Measurements from ENCODE around the gene UBR2. TPM values are rescaled to one million over a fixed set of nuclear protein-coding genes. Genes with fewer than 3 reads are reported as not detected.
"Not testable (repeated sequence)": the region's sequence is repeated elsewhere in the genome, so short reads cannot be mapped to it uniquely, and the experiment has no call there.

The UBR2 gene
- total RNA-seq, 2 experiments from 2014 or later, result 27.4 to 27.7 TPM

DNA sequence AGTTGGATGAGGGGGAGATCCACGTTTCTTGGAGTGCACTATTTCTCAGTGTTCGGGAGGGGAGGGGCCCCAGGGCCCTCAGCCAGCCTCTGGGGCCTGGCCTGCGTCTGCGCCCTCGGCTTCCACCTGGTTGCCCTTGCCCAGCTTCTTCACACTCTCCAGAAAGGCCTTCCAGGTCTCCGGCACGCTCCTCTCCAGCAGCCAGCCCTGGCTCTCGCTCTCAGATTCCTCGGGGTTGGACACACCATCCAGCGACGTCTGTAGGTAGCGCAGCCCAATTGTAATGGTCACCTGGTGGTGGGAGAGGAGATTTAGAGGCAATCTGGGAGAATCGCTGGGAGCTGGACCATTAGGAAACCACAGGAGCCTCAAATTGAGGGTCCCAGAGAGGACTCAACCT, 134.4 kb downstream of the UBR2 start:
- POLR2A ChIA-PET, result no interaction called here
- peaks cover 9% of the 10 kb centered on the region for H3K4me1 ChIP-seq (ENCODE audit: insufficient read depth, low read length)
- TF ChIP-seq, protein P1, sequence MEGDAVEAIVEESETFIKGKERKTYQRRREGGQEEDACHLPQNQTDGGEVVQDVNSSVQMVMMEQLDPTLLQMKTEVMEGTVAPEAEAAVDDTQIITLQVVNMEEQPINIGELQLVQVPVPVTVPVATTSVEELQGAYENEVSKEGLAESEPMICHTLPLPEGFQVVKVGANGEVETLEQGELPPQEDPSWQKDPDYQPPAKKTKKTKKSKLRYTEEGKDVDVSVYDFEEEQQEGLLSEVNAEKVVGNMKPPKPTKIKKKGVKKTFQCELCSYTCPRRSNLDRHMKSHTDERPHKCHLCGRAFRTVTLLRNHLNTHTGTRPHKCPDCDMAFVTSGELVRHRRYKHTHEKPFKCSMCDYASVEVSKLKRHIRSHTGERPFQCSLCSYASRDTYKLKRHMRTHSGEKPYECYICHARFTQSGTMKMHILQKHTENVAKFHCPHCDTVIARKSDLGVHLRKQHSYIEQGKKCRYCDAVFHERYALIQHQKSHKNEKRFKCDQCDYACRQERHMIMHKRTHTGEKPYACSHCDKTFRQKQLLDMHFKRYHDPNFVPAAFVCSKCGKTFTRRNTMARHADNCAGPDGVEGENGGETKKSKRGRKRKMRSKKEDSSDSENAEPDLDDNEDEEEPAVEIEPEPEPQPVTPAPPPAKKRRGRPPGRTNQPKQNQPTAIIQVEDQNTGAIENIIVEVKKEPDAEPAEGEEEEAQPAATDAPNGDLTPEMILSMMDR (IDR thresholded peaks at IDR 0.05), result no peak
- H3K4me3 Mint-ChIP-seq, result no peak overlapping the region
- H3K4me3 ChIP-seq (ENCODE audit: low read length), result no peak overlapping the region
- no peak overlapping the region for H3K27ac Mint-ChIP-seq
- CTCF ChIA-PET, result no interaction called here
- peaks cover 20% of the 10 kb centered on the region for H3K4me1 Mint-ChIP-seq (ENCODE audit: low read depth)
- intact Hi-C loops (cut with DNase I, micrococcal nuclease), result no loop called here
- H3K9me3 Mint-ChIP-seq, result no peaks in the 10 kb centered on the region
- no peaks in the 10 kb centered on the region for H3K9me3 ChIP-seq (ENCODE audit: control insufficient read depth in 1 of 2, insufficient read depth in 1 of 2, low read length in 2 of 2)
- ATAC-seq (ENCODE audit: poor library complexity) (no peak), DNase-seq (no peak)
- H3K27ac ChIP-seq (ENCODE audit: low read depth in 1 of 2, low read length in 2 of 2), result no peak overlapping the region
- H3K27me3 ChIP-seq (ENCODE audit: control insufficient read depth in 1 of 2, insufficient read depth in 2 of 2, low read length in 2 of 2), result no peaks in the 10 kb centered on the region
- H3K36me3 ChIP-seq (ENCODE audit: insufficient read depth, low read length), result peaks cover 2% of the 10 kb centered on the region
- peaks cover 10% of the 10 kb centered on the region for H3K36me3 Mint-ChIP-seq (ENCODE audit: low read depth)
- H3K27me3 Mint-ChIP-seq, result no peaks in the 10 kb centered on the region

DNA sequence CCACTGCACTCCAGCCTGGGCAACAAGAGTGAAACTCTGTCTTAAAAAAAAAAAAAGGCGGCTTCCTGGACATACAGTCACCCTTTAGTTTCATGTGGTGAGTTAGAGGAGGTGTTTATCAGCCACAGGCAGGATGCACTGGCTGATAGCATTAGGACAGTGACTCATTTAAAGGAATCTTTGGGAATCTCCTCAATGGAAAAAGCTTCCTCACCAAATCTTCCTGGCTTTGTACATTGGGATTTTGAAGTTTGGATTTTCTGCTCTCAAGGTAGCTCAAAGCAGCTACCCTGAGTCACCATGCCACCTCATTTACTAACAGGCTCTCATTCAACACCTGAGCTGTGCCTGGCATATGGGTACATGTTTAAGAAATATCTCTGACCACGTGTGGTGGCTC, 138.4 kb downstream of the UBR2 start:
- no peaks in the 10 kb centered on the region for H3K9me3 Mint-ChIP-seq
- Histone ChIP-seq H3K36me3 (ENCODE audit: insufficient read depth, low read length) (no peaks in the 10 kb centered on the region), H3K9me3 (ENCODE audit: control insufficient read depth in 1 of 2, insufficient read depth in 1 of 2, low read length in 2 of 2) (no peaks in the 10 kb centered on the region), H3K27me3 (ENCODE audit: control insufficient read depth in 1 of 2, insufficient read depth in 2 of 2, low read length in 2 of 2) (no peaks in the 10 kb centered on the region), H3K4me3 (ENCODE audit: low read length) (no peak overlapping the region), H3K27ac (ENCODE audit: low read depth in 1 of 2, low read length in 2 of 2) (no peak overlapping the region), H3K4me1 (ENCODE audit: insufficient read depth, low read length) (no peaks in the 10 kb centered on the region)
- no peaks in the 10 kb centered on the region for H3K36me3 Mint-ChIP-seq (ENCODE audit: low read depth)
- H3K27me3 Mint-ChIP-seq, result no peaks in the 10 kb centered on the region
- POLR2A ChIA-PET, result interaction anchor here (1.4 kb wide), 1 partner anchor 10 kb away, joined by 3 read pairs; no protein-coding TSS in a partner anchor
- DNase-seq, result no peak
- ATAC-seq (ENCODE audit: poor library complexity), result no peak
- CTCF ChIA-PET, result interaction anchor here (0.6 kb wide), 1 partner anchor 9 kb away, joined by 3 read pairs; no protein-coding TSS in a partner anchor
- H3K4me1 Mint-ChIP-seq (ENCODE audit: low read depth), result no peaks in the 10 kb centered on the region
- H3K4me3 Mint-ChIP-seq, result no peak overlapping the region
- no peak overlapping the region for H3K27ac Mint-ChIP-seq
- TF ChIP-seq, protein P1 (IDR thresholded peaks at IDR 0.05), result no peak
- intact Hi-C loops (cut with DNase I, micrococcal nuclease), result no loop called here

DNA sequence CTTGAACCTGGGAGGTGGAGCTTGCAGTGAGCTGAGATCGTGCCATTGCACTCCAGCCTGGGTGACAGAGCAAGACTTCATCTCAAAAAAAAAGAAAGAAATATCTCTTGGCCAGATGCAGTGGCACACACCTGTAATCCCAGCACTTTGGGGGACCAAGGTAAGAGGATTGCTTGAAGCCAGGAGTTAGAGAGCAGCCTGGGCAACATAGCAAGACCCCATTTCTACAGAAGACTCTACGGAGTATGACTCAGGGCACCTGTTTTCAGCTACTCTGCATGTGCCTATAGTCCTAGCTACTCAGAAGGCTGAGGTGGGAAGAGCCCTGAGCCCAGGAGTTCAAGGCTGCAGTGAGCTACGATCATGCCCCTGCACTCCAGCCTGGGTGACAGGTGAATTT, 139.0 kb downstream of the UBR2 start:
- H3K4me3 Mint-ChIP-seq; intact Hi-C loops (cut with DNase I, micrococcal nuclease); ATAC-seq (ENCODE audit: poor library complexity); H3K9me3 ChIP-seq (ENCODE audit: control insufficient read depth in 1 of 2, insufficient read depth in 1 of 2, low read length in 2 of 2); H3K27me3 ChIP-seq (ENCODE audit: control insufficient read depth in 1 of 2, insufficient read depth in 2 of 2, low read length in 2 of 2); H3K4me3 ChIP-seq (ENCODE audit: low read length); DNase-seq; H3K27me3 Mint-ChIP-seq; H3K4me1 Mint-ChIP-seq (ENCODE audit: low read depth); CTCF ChIA-PET; H3K36me3 Mint-ChIP-seq (ENCODE audit: low read depth); H3K27ac ChIP-seq (ENCODE audit: low read depth in 1 of 2, low read length in 2 of 2); H3K36me3 ChIP-seq (ENCODE audit: insufficient read depth, low read length); H3K9me3 Mint-ChIP-seq; H3K4me1 ChIP-seq (ENCODE audit: insufficient read depth, low read length); H3K27ac Mint-ChIP-seq: not testable (repeated sequence)
- POLR2A ChIA-PET, result interaction anchor here (1.4 kb wide), 1 partner anchor 10 kb away, joined by 3 read pairs; no protein-coding TSS in a partner anchor

DNA sequence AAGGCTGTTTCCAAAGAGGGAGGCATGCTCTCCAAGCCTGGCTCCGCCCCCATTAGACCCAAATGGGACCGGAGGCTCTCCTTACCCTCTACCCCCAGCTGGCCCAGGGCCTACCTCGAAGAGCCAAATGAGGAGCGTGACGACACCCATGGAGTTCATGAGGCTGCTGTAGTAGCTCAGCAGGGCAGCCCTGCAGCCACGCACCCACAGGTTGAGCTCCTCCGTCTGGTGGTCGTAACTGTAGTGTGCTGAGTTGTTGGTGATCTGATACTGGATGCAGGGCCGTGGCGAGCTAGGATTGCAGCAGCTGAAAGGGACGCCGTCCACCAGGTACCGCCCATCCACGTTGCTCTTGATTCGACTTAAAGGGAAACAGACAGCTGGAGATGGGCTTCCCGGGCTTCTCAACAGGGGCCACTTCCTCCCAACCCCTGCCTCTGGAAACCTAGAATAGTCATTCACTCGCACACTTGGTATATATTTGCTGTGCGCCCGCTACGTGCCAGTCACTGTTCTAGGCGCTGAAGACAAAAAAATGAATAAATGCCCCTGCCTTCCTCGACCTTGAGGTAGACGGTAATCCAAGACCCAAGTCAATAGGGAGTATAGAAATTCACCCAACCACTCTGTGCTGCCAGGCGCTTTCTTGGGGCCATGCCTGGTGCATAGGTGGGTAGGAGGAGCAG, 140.6 kb downstream of the UBR2 start:
- Mint-ChIP-seq H3K36me3 (ENCODE audit: low read depth) (no peaks in the 10 kb centered on the region), H3K4me3 (no peak overlapping the region), H3K27ac (no peak overlapping the region), H3K4me1 (ENCODE audit: low read depth) (no peaks in the 10 kb centered on the region), H3K27me3 (no peaks in the 10 kb centered on the region), H3K9me3 (no peaks in the 10 kb centered on the region)
- DNase-seq, result no peak
- H3K4me1 ChIP-seq (ENCODE audit: insufficient read depth, low read length), result no peaks in the 10 kb centered on the region
- H3K4me3 ChIP-seq (ENCODE audit: low read length), result no peak overlapping the region
- no peaks in the 10 kb centered on the region for H3K27me3 ChIP-seq (ENCODE audit: control insufficient read depth in 1 of 2, insufficient read depth in 2 of 2, low read length in 2 of 2)
- no peak for ATAC-seq (ENCODE audit: poor library complexity)
- H3K9me3 ChIP-seq (ENCODE audit: control insufficient read depth in 1 of 2, insufficient read depth in 1 of 2, low read length in 2 of 2), result no peaks in the 10 kb centered on the region
- TF ChIP-seq, protein P1 (IDR thresholded peaks at IDR 0.05), result no peak
- H3K27ac ChIP-seq (ENCODE audit: low read depth in 1 of 2, low read length in 2 of 2), result no peak overlapping the region
- ChIA-PET CTCF (no interaction called here), POLR2A (interaction anchor here (0.7 to 1.1 kb wide), 2 partner anchors 11 to 291 kb away, joined by 3 read pairs; no protein-coding TSS in a partner anchor)
- H3K36me3 ChIP-seq (ENCODE audit: insufficient read depth, low read length), result no peaks in the 10 kb centered on the region
- intact Hi-C loops (cut with DNase I, micrococcal nuclease), result no loop called here

Data from CD4-positive, alpha-beta T cell (primary cell).